Neuronal stem cell (in vitro differentiated cells): ENCODE data around the gene CDH19.
A peak's percentile ranks its signal among the peaks of the same experiment; 100 is the strongest.

Source experiments
- DNase-seq: peaks from one replicate; pipeline ENCODE4 v3.0.0-alpha.2; 2013; ENCODE audit warnings: low spot score
- H2AFZ ChIP-seq: one replicate; pipeline ENCODE4 v1.6.1; 2013; ENCODE audit warnings: mild to moderate bottlenecking, low read length, inconsistent platforms
- H2AK5ac ChIP-seq: 2 replicates; pipeline ENCODE4 v1.6.1; 2013; ENCODE audit warnings: low read depth, mild to moderate bottlenecking, inconsistent platforms, low read length, moderate library complexity, mixed read lengths
- H2BK120ac ChIP-seq: 2 replicates; pipeline ENCODE4 v1.6.1; 2013; ENCODE audit warnings: low read depth, mild to moderate bottlenecking, inconsistent platforms, low read length, moderate library complexity, mixed read lengths
- H2BK12ac ChIP-seq: one replicate; pipeline ENCODE4 v1.6.1; 2013; ENCODE audit warnings: low read length, inconsistent platforms
- H2BK15ac ChIP-seq: 2 replicates; pipeline ENCODE4 v1.6.1; 2013; ENCODE audit warnings: mild to moderate bottlenecking, low read length, inconsistent platforms, mixed read lengths
- H2BK5ac ChIP-seq: one replicate; pipeline ENCODE4 v1.6.1; 2013; ENCODE audit warnings: inconsistent platforms, mild to moderate bottlenecking, low read length, moderate library complexity
- H3K14ac ChIP-seq: one replicate; pipeline ENCODE4 v1.6.1; 2013; ENCODE audit warnings: low read length, inconsistent platforms
- H3K18ac ChIP-seq: 2 replicates; pipeline ENCODE4 v1.6.1; 2013; ENCODE audit warnings: low read length, inconsistent platforms
- H3K23ac ChIP-seq: 2 replicates; pipeline ENCODE4 v1.6.1; 2013; ENCODE audit warnings: low read depth, mild to moderate bottlenecking, mixed read lengths, low read length, inconsistent platforms; ENCODE audit not compliant: poor library complexity
- H3K27ac ChIP-seq: replicated peaks from 3 replicates; pipeline ENCODE4 v1.5.1; 2013; ENCODE audit warnings: low read length, inconsistent platforms
- H3K27me3 ChIP-seq, 3 experiments: 2 replicates each; pipeline ENCODE4 v1.6.1; 2013; ENCODE audit warnings: low read length in 3 of 3, mild to moderate bottlenecking in 2 of 3, inconsistent platforms in 1 of 3, low read depth in 1 of 3, mixed read lengths in 1 of 3, moderate library complexity in 1 of 3; ENCODE audit not compliant: control insufficient read depth in 3 of 3, insufficient read depth in 3 of 3
- H3K36me3 ChIP-seq, 2 donors: replicated peaks in 1 of 2; 2 replicates each; pipeline ENCODE4 v1.6.1; 2013; ENCODE audit warnings: low read length in 2 of 2; ENCODE audit not compliant: control insufficient read depth in 2 of 2, insufficient read depth in 2 of 2
- H3K4ac ChIP-seq: 2 replicates; pipeline ENCODE4 v1.6.1; 2013; ENCODE audit warnings: inconsistent platforms, mild to moderate bottlenecking, low read length, moderate library complexity
- H3K4me1 ChIP-seq, 2 donors: 1 replicate in 1 of 2; 2 replicates in 1 of 2; pipeline ENCODE4 v1.6.1; 2013; ENCODE audit warnings: low read length in 2 of 2, low read depth in 1 of 2; ENCODE audit not compliant: control insufficient read depth in 2 of 2, insufficient read depth in 1 of 2
- H3K4me2 ChIP-seq: one replicate; pipeline ENCODE4 v1.6.1; 2013; ENCODE audit warnings: mild to moderate bottlenecking, low read length, inconsistent platforms; ENCODE audit not compliant: insufficient read depth, poor library complexity, severe bottlenecking
- H3K4me3 ChIP-seq, 2 donors: 2 replicates each; pipeline ENCODE4 v1.5.1; 2013; ENCODE audit warnings: low read length in 2 of 2, mild to moderate bottlenecking in 2 of 2, inconsistent platforms in 1 of 2, moderate library complexity in 1 of 2
- H3K79me1 ChIP-seq: one replicate; pipeline ENCODE4 v1.6.1; 2013; ENCODE audit warnings: low read depth, mild to moderate bottlenecking, inconsistent platforms, low read length, moderate library complexity
- H3K9ac ChIP-seq: one replicate; pipeline ENCODE4 v1.6.1; 2013; ENCODE audit warnings: mild to moderate bottlenecking, low read depth, low read length, inconsistent platforms; ENCODE audit not compliant: poor library complexity
- H3K9me3 ChIP-seq, 2 donors: replicated peaks in 1 of 2; 2 replicates each; pipeline versions ENCODE3 to v1.6.1; 2013; ENCODE audit warnings: low read length in 2 of 2, mild to moderate bottlenecking in 2 of 2, inconsistent platforms in 1 of 2, low read depth in 1 of 2, mixed read lengths in 1 of 2, moderate library complexity in 1 of 2; ENCODE audit not compliant: control insufficient read depth in 2 of 2, insufficient read depth in 1 of 2
- H4K8ac ChIP-seq: one replicate; pipeline ENCODE4 v1.6.1; 2013; ENCODE audit warnings: low read depth, mild to moderate bottlenecking, inconsistent platforms, low read length, moderate library complexity
- H4K91ac ChIP-seq: one replicate; pipeline ENCODE4 v1.6.1; 2013; ENCODE audit warnings: low read length, low read depth, mild to moderate bottlenecking, inconsistent platforms; ENCODE audit not compliant: poor library complexity
- whole genome bisulfite sequencing, 2 donors: extraction: QIAGEN DNeasy Blood & Tissue Kit; methylation state at CpG; one replicate each; pipeline ENCODE4 v1.1.7; 2013; ENCODE audit warnings: missing lambda C conversion rate in 2 of 2, mixed read lengths in 1 of 2; ENCODE audit not compliant: insufficient read length in 2 of 2, insufficient replicate concordance in 1 of 2; ENCODE audit errors: extremely low coverage in 2 of 2; 5-methylcytosine and 5-hydroxymethylcytosine counted together

CDH19 gene

GRCh38 chr18:66599190-66599589, 4.7 kb downstream of the CDH19 start:
- H4K91ac ChIP-seq: no peak overlapping the region

GRCh38 chr18:66587430-66587829, 16.5 kb downstream of the CDH19 start:
- H3K9me3 ChIP-seq: no peaks in the 10 kb centered on the region
- H3K27ac ChIP-seq: no peak overlapping the region
- H2BK12ac ChIP-seq: no peak overlapping the region
- no peaks in the 10 kb centered on the region for H3K27me3 ChIP-seq
- no peak overlapping the region for H3K14ac ChIP-seq
- H3K79me1 ChIP-seq: no peaks in the 10 kb centered on the region
- no peaks in the 10 kb centered on the region for H3K4me1 ChIP-seq
- no peak overlapping the region for H4K91ac ChIP-seq
- H2BK15ac ChIP-seq: no peak overlapping the region
- H2BK5ac ChIP-seq: no peak overlapping the region
- DNase-seq: no peak
- H2BK120ac ChIP-seq: no peak overlapping the region
- H3K23ac ChIP-seq: no peak overlapping the region
- no peak overlapping the region for H3K9ac ChIP-seq
- H2AK5ac ChIP-seq: no peak overlapping the region
- WGBS, 2 donors: no CpG with 5 or more reads among the region's 4 CpGs
- H3K36me3 ChIP-seq: no peaks in the 10 kb centered on the region
- H3K4me3 ChIP-seq: no peak overlapping the region
- H4K8ac ChIP-seq: no peak overlapping the region
- no peak overlapping the region for H3K18ac ChIP-seq
- H3K4me2 ChIP-seq: no peak overlapping the region
- H3K4ac ChIP-seq: no peak overlapping the region
- H2AFZ ChIP-seq: no peak overlapping the region

More at GRCh38 chr18:66599190-66599589, 4.7 kb downstream of the CDH19 start:
- H3K23ac ChIP-seq: no peak overlapping the region
- H2BK120ac ChIP-seq: no peak overlapping the region
- WGBS, 2 donors: no CpG with 5 or more reads among the region's 3 CpGs
- no peak overlapping the region for H3K4me3 ChIP-seq
- H3K4me1 ChIP-seq: no peaks in the 10 kb centered on the region
- no peaks in the 10 kb centered on the region for H3K27me3 ChIP-seq
- no peak overlapping the region for H2AK5ac ChIP-seq
- H3K36me3 ChIP-seq: no peaks in the 10 kb centered on the region
- DNase-seq: no peak
- no peaks in the 10 kb centered on the region for H3K9me3 ChIP-seq
- H3K79me1 ChIP-seq: no peaks in the 10 kb centered on the region
- H3K4me2 ChIP-seq: no peak overlapping the region
- H3K27ac ChIP-seq: no peak overlapping the region
- H2BK15ac ChIP-seq: no peak overlapping the region
- no peak overlapping the region for H3K14ac ChIP-seq
- H3K9ac ChIP-seq: no peak overlapping the region
- H2BK5ac ChIP-seq: no peak overlapping the region
- no peak overlapping the region for H2BK12ac ChIP-seq
- no peak overlapping the region for H4K8ac ChIP-seq
- H3K4ac ChIP-seq: no peak overlapping the region
- no peak overlapping the region for H2AFZ ChIP-seq
- H3K18ac ChIP-seq: no peak overlapping the region

- no peaks in the 10 kb centered on the region for H3K27me3 ChIP-seq
- no peak overlapping the region for H3K23ac ChIP-seq
- H3K18ac ChIP-seq: no peak overlapping the region
- H2BK5ac ChIP-seq: no peak overlapping the region
- H2BK15ac ChIP-seq: no peak overlapping the region
- no peak overlapping the region for H3K4me2 ChIP-seq
- H2AK5ac ChIP-seq: no peak overlapping the region
- no peaks in the 10 kb centered on the region for H3K36me3 ChIP-seq
- no peak overlapping the region for H3K14ac ChIP-seq
- no peak overlapping the region for H2AFZ ChIP-seq
- H2BK120ac ChIP-seq: no peak overlapping the region
- H3K9me3 ChIP-seq: no peaks in the 10 kb centered on the region
- no peak overlapping the region for H4K8ac ChIP-seq
- no peaks in the 10 kb centered on the region for H3K79me1 ChIP-seq
- no peak overlapping the region for H4K91ac ChIP-seq
- no peak overlapping the region for H3K27ac ChIP-seq
- H2BK12ac ChIP-seq: no peak overlapping the region
- no peak for DNase-seq
- H3K4me3 ChIP-seq: no peak overlapping the region
- no peak overlapping the region for H3K9ac ChIP-seq
- no peaks in the 10 kb centered on the region for H3K4me1 ChIP-seq
- H3K4ac ChIP-seq: no peak overlapping the region
Observed at GRCh38 chr18:66582211-66582610, 21.7 kb downstream of the CDH19 start.

GRCh38 chr18:66575263-66575662, 28.6 kb downstream of the CDH19 start:
- no peaks in the 10 kb centered on the region for H3K4me1 ChIP-seq
- no peaks in the 10 kb centered on the region for H3K36me3 ChIP-seq
- H2AK5ac ChIP-seq: no peak overlapping the region
- H3K4me3 ChIP-seq: no peak overlapping the region
- no peak overlapping the region for H4K91ac ChIP-seq
- H4K8ac ChIP-seq: no peak overlapping the region
- no peak overlapping the region for H2BK12ac ChIP-seq
- H3K9me3 ChIP-seq: no peaks in the 10 kb centered on the region
- no peak overlapping the region for H3K4me2 ChIP-seq
- H3K79me1 ChIP-seq: no peaks in the 10 kb centered on the region
- H3K4ac ChIP-seq: no peak overlapping the region
- H3K27ac ChIP-seq: no peak overlapping the region
- no peak for DNase-seq
- peak overlapping the region; percentile 16 for H2AFZ ChIP-seq
- no peak overlapping the region for H2BK120ac ChIP-seq
- H3K18ac ChIP-seq: no peak overlapping the region
- no peak overlapping the region for H3K9ac ChIP-seq
- no peak overlapping the region for H3K23ac ChIP-seq
- WGBS, 2 donors: no CpG with 5 or more reads among the region's 2 CpGs
- H3K27me3 ChIP-seq: no peaks in the 10 kb centered on the region
- H3K14ac ChIP-seq: no peak overlapping the region
- no peak overlapping the region for H2BK5ac ChIP-seq
- H2BK15ac ChIP-seq: no peak overlapping the region
